OCI-M2 (cell line): Measurements from ENCODE around the gene PDE1C.

Source experiments
- DNase-seq: peaks from one replicate; lab custom pipeline; 2025; ENCODE audit not compliant: unreplicated experiment; lab: John Stamatoyannopoulos, UW

Gene PDE1C

GRCh38 chr7:31950091-31950755, 120.0 kb downstream of the PDE1C start:
- DNase-seq, result no peak

- no peak for DNase-seq
These were observed 122.2 kb downstream of the PDE1C start for GRCh38 chr7:31948029-31948428.

GRCh38 chr7:31940167-31940566, 130.0 kb downstream of the PDE1C start:
- no peak for DNase-seq

GRCh38 chr7:31939076-31939475, 131.1 kb downstream of the PDE1C start:
- DNase-seq, result no peak

GRCh38 chr7:31938650-31939049, 131.6 kb downstream of the PDE1C start:
- no peak for DNase-seq

- no peak for DNase-seq
These were observed 132.2 kb downstream of the PDE1C start for GRCh38 chr7:31937982-31938381.

GRCh38 chr7:31935124-31936054, 134.8 kb downstream of the PDE1C start:
- no peak for DNase-seq

GRCh38 chr7:31934551-31934950, 135.7 kb downstream of the PDE1C start:
- no peak for DNase-seq

- DNase-seq, result no peak
These were observed 136.7 kb downstream of the PDE1C start for GRCh38 chr7:31933481-31933880.

- DNase-seq, result no peak
These were observed 143.1 kb downstream of the PDE1C start for GRCh38 chr7:31926991-31927584.

GRCh38 chr7:31925753-31926454, 144.3 kb downstream of the PDE1C start:
- DNase-seq, result no peak

GRCh38 chr7:31924251-31924650, 146.0 kb downstream of the PDE1C start:
- DNase-seq, result no peak

GRCh38 chr7:31922848-31923247, 147.4 kb downstream of the PDE1C start:
- DNase-seq, result no peak

- DNase-seq, result no peak
These were observed 149.2 kb downstream of the PDE1C start for GRCh38 chr7:31921047-31921446.

GRCh38 chr7:31919678-31920369, 150.4 kb downstream of the PDE1C start:
- DNase-seq, result no peak

- no peak for DNase-seq
These were observed 151.4 kb downstream of the PDE1C start for GRCh38 chr7:31918706-31919393.

GRCh38 chr7:31917256-31917655, 153.0 kb downstream of the PDE1C start:
- no peak for DNase-seq

GRCh38 chr7:31910191-31910590, 160.0 kb downstream of the PDE1C start:
- DNase-seq, result no peak

- DNase-seq, result no peak
These were observed 163.6 kb downstream of the PDE1C start for GRCh38 chr7:31906479-31907171.

GRCh38 chr7:31903962-31904361, 166.2 kb downstream of the PDE1C start:
- DNase-seq, result no peak
